Osteoblast (primary cell): Measurements from ENCODE around the gene PCDH12. TPM values are rescaled to one million over a fixed set of nuclear protein-coding genes. Genes with fewer than 3 reads are reported as not detected.

Experiments
- DNase-seq: peaks from one replicate; pipeline ENCODE4 v3.0.0; 2011; ENCODE audit warnings: low spot score, mixed read lengths; ENCODE audit not compliant: insufficient read length; ENCODE audit errors: missing footprints
- H2AFZ ChIP-seq: 2 replicates; pipeline ENCODE4 v1.6.0; 2011; ENCODE audit warnings: mild to moderate bottlenecking, low read length
- H3K27ac ChIP-seq: 2 replicates; pipeline ENCODE4 v1.5.1; 2011; ENCODE audit warnings: mild to moderate bottlenecking, low read depth, low read length, moderate library complexity
- H3K27me3 ChIP-seq: 2 replicates; pipeline ENCODE4 v1.6.0; 2012; ENCODE audit warnings: mild to moderate bottlenecking, control low read depth, inconsistent platforms, low read length, moderate library complexity; ENCODE audit not compliant: insufficient read depth
- H3K36me3 ChIP-seq: 2 replicates; pipeline ENCODE4 v1.5.1; 2011; ENCODE audit warnings: mild to moderate bottlenecking, low read length, control low read depth, moderate library complexity; ENCODE audit not compliant: insufficient read depth
- H3K4me1 ChIP-seq: 2 replicates; pipeline ENCODE4 v1.5.1; 2011; ENCODE audit warnings: mild to moderate bottlenecking, low read length, control low read depth, moderate library complexity; ENCODE audit not compliant: insufficient read depth
- H3K4me2 ChIP-seq: 2 replicates; pipeline ENCODE4 v1.6.0; 2011; ENCODE audit warnings: mild to moderate bottlenecking, low read length; ENCODE audit not compliant: insufficient read depth
- H3K4me3 ChIP-seq: fragments of 200-600 bp; sonication (generic); 3 replicates; pipeline ENCODE4 v1.5.1; 2012; ENCODE audit warnings: mild to moderate bottlenecking, low read length, inconsistent platforms; ENCODE audit not compliant: insufficient read depth
- H3K79me2 ChIP-seq: 2 replicates; pipeline ENCODE4 v1.6.0; 2012; ENCODE audit warnings: mild to moderate bottlenecking, low read length, control low read depth, inconsistent platforms; ENCODE audit not compliant: insufficient read depth
- H3K9me3 ChIP-seq: 2 replicates; pipeline ENCODE4 v1.5.1; 2011; ENCODE audit warnings: low read depth, low read length, control low read depth
- H4K20me1 ChIP-seq: 2 replicates; pipeline ENCODE4 v1.6.0; 2012; ENCODE audit warnings: mild to moderate bottlenecking, low read length, control low read depth; ENCODE audit not compliant: insufficient read depth
- total RNA-seq: library from RNA; depleted of rRNA; stranded (reverse); fragments of >200 nt; gene quantifications from 2 replicates; pipeline ENCODE4 v1.2.3, GENCODE V29; 2012
- TF ChIP-seq, protein P1 (sequence below): IDR thresholded peaks from 2 replicates; pipeline ENCODE4 v1.5.1; 2011; ENCODE audit warnings: mild to moderate bottlenecking, low read depth, low read length, moderate library complexity; ENCODE audit errors: extremely low read depth

PCDH12 gene
- total RNA-seq, 1 donor, result not detected

DNA sequence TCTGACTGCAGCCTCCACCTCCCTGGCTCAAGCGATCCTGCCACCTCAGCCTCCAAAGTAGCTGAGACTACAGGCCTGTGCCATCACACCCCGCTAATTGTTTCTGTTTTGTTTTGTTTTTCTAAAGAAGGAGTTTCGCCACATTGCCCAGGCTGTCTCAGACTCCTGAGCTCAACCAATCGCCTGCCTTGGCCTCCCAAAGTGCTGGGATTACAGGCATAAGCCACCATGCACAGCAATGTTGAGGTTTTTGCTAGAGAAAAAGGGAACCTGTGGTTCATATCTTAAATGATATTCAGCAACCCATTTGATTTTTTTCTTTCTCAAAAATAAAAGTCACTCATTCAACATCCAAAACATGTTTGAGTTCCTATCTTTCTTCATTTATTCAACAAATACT, 54.7 kb downstream of the PCDH12 start:
- H3K27ac ChIP-seq, result no peak overlapping the region

DNA sequence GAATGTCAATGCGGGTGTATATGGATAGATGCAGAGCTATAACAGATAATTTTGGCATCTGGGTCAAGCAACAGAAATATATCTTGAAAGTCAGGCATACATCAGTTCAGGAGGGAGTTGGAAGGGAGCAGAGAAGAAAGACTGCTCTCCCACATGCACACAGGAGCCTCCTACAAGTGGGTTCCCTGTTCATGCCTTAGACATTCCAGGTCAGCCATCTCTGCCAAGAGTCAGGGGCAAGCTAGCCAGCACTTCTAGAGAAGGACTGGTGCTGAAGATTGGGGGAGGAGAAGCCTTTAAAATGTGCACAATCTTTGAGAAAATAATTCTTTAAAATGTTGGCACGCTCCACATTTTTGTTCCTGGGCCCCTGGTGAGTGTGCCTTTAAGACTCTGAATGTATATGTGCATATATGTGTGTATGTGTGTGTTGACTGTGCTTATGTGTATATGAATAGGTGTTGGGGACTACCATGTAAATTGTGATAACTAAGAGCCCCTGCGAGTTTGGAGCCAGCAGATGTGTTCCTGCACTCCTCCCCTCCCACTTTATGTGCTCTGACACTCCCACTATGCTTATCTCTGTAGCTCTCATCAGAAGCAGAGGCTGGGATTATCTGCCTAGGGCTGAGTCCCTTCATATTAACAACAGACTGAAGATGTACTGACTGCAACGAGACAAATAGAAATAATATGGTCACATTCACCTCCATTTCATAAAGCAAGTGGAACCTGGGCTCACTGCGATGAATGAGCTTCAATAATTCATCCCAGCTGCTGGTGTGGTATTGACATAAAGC, 55.8 kb downstream of the PCDH12 start:
- no peak overlapping the region for H2AFZ ChIP-seq
- no peak overlapping the region for H3K4me2 ChIP-seq
- peaks cover 19% of the 10 kb centered on the region for H3K27me3 ChIP-seq

More for the DNA sequence above, 54.7 kb downstream of the PCDH12 start:
- Histone ChIP-seq H2AFZ (no peak overlapping the region), H3K79me2 (no peaks in the 10 kb centered on the region), H3K4me1 (no peaks in the 10 kb centered on the region), H3K4me2 (no peak overlapping the region), H4K20me1 (no peaks in the 10 kb centered on the region), H3K9me3 (no peaks in the 10 kb centered on the region), H3K27me3 (peaks cover 19% of the 10 kb centered on the region), H3K36me3 (no peaks in the 10 kb centered on the region), H3K4me3 (no peak overlapping the region)
- TF ChIP-seq, protein P1, sequence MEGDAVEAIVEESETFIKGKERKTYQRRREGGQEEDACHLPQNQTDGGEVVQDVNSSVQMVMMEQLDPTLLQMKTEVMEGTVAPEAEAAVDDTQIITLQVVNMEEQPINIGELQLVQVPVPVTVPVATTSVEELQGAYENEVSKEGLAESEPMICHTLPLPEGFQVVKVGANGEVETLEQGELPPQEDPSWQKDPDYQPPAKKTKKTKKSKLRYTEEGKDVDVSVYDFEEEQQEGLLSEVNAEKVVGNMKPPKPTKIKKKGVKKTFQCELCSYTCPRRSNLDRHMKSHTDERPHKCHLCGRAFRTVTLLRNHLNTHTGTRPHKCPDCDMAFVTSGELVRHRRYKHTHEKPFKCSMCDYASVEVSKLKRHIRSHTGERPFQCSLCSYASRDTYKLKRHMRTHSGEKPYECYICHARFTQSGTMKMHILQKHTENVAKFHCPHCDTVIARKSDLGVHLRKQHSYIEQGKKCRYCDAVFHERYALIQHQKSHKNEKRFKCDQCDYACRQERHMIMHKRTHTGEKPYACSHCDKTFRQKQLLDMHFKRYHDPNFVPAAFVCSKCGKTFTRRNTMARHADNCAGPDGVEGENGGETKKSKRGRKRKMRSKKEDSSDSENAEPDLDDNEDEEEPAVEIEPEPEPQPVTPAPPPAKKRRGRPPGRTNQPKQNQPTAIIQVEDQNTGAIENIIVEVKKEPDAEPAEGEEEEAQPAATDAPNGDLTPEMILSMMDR, result no peak
- no peak for DNase-seq

DNA sequence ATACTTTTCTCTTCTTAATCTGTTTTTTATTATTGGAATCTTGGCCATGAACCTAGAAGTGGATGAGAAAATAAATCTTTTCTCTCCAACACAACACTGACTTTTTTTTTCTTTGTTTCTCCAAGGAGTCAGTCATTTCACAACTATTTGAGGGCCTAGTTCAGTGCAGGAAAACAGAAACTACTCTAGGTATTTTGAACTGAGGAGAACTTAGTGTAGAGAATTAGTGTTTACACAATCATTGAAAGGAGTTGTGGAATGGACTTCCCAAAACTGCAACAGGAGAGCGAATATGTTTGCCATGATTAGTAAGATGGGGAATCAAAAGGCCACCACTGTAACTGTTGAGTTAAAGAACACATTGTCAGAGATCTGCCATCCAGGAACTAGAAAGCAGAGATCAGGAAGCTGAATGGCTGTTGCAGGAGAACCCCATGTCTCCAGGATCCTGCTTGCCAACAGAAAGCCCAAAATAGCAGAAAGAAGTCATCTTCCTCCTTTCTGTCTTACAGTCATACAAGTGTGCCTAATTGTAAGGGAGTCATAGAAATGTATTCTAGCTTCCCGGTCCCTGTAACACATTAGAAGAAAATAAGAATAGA, 59.5 kb downstream of the PCDH12 start:
- H3K9me3 ChIP-seq, result no peaks in the 10 kb centered on the region
- H3K79me2 ChIP-seq, result no peaks in the 10 kb centered on the region
- no peak for DNase-seq
- H3K4me3 ChIP-seq, result no peak overlapping the region
- no peaks in the 10 kb centered on the region for H3K36me3 ChIP-seq
- no peaks in the 10 kb centered on the region for H3K4me1 ChIP-seq
- no peak overlapping the region for H3K4me2 ChIP-seq
- TF ChIP-seq, protein P1, result no peak
- H3K27ac ChIP-seq, result no peak overlapping the region
- no peak overlapping the region for H2AFZ ChIP-seq
- H3K27me3 ChIP-seq, result peaks cover 16% of the 10 kb centered on the region
- no peaks in the 10 kb centered on the region for H4K20me1 ChIP-seq

More for the DNA sequence above, 55.8 kb downstream of the PCDH12 start:
- Histone ChIP-seq H3K4me1 (no peaks in the 10 kb centered on the region), H3K79me2 (no peaks in the 10 kb centered on the region), H3K27ac (no peak overlapping the region), H3K36me3 (no peaks in the 10 kb centered on the region), H3K9me3 (no peaks in the 10 kb centered on the region), H4K20me1 (no peaks in the 10 kb centered on the region), H3K4me3 (no peak overlapping the region)
- TF ChIP-seq, protein P1, result no peak
- no peak for DNase-seq

DNA sequence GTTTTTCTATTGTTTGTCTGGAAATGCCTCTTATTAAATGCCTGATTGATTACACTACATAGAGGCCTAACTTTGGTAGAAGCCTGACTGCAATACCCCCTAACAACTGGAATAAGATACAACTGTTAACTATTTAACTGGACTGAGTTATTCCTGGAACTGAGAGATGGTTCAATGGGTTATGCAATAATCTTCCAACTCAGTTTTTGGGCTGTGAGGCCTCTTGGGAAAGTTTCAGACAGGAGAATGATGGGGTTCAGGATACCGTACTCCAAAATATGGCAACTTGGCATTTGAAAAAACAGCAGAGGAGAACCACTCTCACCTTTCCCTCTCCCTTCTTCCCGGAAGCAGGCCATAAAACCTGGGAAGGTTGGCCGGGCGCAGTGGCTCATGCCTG, 60.6 kb downstream of the PCDH12 start:
- H3K27me3 ChIP-seq, result peaks cover 6% of the 10 kb centered on the region
- H4K20me1 ChIP-seq, result no peaks in the 10 kb centered on the region
- no peak overlapping the region for H3K27ac ChIP-seq
- no peaks in the 10 kb centered on the region for H3K4me1 ChIP-seq
- no peaks in the 10 kb centered on the region for H3K9me3 ChIP-seq
- H3K4me2 ChIP-seq, result no peak overlapping the region
- DNase-seq, result no peak
- TF ChIP-seq, protein P1, result no peak
- H2AFZ ChIP-seq, result no peak overlapping the region
- H3K79me2 ChIP-seq, result no peaks in the 10 kb centered on the region
- H3K36me3 ChIP-seq, result no peaks in the 10 kb centered on the region
- H3K4me3 ChIP-seq, result no peak overlapping the region
